Measurements from ENCODE around the gene MAGI2. TPM values are rescaled to one million over a fixed set of nuclear protein-coding genes. Genes with fewer than 3 reads are reported as not detected.

The MAGI2 gene
- total and polyA plus RNA-seq, 8 donors = 1.3 to 4.0 (median 2.0) TPM

DNA sequence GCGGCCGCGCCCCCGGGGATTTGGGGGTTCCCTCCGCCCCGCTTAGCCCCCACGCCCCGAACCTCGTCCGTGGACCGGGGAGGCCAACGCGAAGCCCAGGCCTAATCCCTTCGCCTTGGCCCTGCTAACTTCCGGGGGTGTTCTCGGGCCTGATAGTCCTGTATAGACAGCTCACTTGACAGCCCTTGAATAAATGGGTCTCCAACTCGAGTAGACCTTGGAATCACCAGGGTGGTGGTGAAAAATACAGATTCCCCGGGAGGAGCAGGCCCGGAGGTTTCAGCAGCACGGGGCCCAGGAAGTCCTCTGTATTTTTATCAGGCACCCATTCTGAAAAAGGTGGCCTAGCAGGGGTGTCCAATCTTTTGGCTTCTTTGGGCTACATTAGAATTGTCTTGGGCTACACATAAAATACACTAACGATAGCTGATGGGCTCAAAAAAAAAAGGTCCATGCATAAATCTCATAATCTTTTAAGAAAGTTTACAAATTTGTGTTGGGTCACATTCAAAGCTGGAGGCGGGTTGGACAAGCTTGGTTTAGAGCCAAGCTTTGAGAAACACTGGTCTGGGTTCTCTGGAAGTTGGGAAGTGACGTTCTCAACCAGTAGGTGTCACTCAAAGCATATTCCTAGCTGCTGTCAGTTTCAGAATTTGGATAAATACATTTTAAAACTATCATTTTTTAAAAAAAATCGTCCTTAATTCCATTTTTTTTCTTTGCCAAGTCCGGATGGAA is 1433.2 kb downstream of the MAGI2 start:
- intact Hi-C loops (cut with DNase I) = no loop called here
- FAIRE-seq = peak; percentile 98
- peak in 4 of 6 donors; percentile 40 to 71 (median 67) for DNase-seq

DNA sequence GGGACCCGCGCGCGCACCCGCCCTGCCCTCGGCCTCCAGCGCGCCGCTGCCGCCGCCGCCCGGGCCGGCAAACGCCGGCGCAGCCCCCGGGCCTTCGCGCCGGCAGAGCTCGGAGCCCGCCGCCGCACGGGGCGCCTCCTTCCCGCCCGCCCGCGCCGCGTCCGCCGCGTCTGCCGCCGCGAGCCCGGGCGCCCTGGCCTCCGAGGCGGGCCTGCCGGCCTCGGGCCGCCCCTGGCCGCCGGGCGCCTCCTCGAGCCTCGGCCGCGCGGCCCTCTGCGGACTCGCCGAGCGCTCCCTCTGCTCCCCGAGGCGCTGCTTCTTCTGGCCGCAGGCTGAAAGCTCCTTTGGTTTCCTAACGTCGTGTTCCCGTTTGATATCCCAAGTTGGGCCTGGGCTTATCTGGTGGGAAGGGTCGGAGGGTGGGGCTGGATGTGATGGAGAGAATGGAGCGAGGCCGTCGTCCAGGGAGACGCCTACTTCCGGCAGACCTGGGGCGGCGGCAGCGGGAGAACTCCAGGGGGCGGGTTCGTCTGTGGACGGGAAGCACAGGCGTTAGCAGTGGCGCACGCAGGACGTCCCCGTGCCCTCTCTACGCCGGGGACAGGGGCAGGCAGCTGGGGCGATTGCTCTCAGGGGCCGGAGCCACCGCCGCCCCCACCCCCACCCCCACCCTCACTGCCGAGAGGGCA is 1433.9 kb downstream of the MAGI2 start:
- 0 to 1% methylated on average over 45 to 88 of the region's 88 CpGs for WGBS, 2 donors
- peak overlapping the region; percentile 23 to 61 (median 46) for H3K4me3 ChIP-seq
- intact Hi-C loops (cut with DNase I) = no loop called here
- ATAC-seq (peak; percentile 95 to 98 (median 97)), FAIRE-seq (no peak), DNase-seq (peak; percentile 89 to 96 (median 90))
- TF ChIP-seq, protein P1, sequence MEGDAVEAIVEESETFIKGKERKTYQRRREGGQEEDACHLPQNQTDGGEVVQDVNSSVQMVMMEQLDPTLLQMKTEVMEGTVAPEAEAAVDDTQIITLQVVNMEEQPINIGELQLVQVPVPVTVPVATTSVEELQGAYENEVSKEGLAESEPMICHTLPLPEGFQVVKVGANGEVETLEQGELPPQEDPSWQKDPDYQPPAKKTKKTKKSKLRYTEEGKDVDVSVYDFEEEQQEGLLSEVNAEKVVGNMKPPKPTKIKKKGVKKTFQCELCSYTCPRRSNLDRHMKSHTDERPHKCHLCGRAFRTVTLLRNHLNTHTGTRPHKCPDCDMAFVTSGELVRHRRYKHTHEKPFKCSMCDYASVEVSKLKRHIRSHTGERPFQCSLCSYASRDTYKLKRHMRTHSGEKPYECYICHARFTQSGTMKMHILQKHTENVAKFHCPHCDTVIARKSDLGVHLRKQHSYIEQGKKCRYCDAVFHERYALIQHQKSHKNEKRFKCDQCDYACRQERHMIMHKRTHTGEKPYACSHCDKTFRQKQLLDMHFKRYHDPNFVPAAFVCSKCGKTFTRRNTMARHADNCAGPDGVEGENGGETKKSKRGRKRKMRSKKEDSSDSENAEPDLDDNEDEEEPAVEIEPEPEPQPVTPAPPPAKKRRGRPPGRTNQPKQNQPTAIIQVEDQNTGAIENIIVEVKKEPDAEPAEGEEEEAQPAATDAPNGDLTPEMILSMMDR (IDR thresholded peaks at IDR 0.05) = no peak
- no peaks in the 10 kb centered on the region for H3K9me3 ChIP-seq
- H3K27ac ChIP-seq = peak overlapping the region; percentile 93 to 97 (median 96)
- H3K27me3 ChIP-seq = no peaks in the 10 kb centered on the region
- no peaks in the 10 kb centered on the region for H3K36me3 ChIP-seq
- H3K4me1 ChIP-seq = peaks cover 5 to 9% (median 8%) of the 10 kb centered on the region in 3 donors

More for the DNA sequence above, 1433.2 kb downstream of the MAGI2 start:
- peak overlapping the region; percentile 93 to 97 (median 96) for H3K27ac ChIP-seq
- H3K9me3 ChIP-seq = no peaks in the 10 kb centered on the region
- H3K36me3 ChIP-seq = no peaks in the 10 kb centered on the region
- H3K4me1 ChIP-seq = peaks cover 5 to 9% (median 8%) of the 10 kb centered on the region in 3 donors
- peak overlapping the region; percentile 23 to 61 (median 46) for H3K4me3 ChIP-seq
- 1 to 2% methylated on average over 23 to 25 of the region's 25 CpGs for WGBS, 2 donors
- H3K27me3 ChIP-seq = no peaks in the 10 kb centered on the region
- ATAC-seq = peak; percentile 85 to 94 (median 86)
- TF ChIP-seq, protein P1 (IDR thresholded peaks at IDR 0.05) = peak in 3 of 4 donors; percentile 54 to 68 (median 58)

DNA sequence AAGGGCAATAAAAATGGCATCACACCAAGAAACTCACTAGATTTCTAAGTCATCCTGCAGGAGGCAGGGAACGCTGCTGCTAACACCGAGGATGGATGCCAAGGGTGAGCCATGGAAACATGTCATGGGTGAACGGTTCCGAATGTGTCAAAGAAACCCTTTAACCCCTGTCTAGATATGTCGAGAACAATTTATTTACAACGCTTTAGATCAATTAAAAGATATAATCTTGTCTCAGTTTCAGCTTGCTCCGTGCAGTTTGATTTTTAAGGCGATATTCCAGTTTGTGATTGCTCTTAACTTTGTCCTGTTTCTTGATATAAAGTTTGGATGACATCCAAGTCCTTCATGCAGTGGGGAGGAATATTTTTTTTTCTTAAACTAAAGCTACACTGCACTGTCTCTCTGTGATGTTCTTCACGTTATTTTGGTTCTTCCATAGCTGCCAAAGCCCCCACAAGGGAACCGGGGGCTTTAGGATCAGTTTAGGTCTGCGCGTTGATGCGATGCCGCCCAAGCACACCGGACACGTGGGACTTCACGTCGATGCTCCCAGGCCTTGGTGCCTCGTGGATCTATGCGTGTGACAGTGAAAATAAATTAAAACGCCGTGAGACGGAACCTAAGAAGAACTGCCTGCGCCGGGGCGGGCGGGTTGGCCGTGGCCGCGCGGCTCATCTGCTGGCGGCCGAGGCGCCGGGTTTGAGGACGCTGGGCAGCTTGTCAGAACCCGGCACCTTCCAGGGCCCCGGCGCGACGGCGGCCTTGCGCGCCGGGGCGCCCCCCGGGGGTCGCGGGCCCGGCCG is 1434.6 kb downstream of the MAGI2 start:
- no peaks in the 10 kb centered on the region for H3K36me3 ChIP-seq
- FAIRE-seq (peak; percentile 34), ATAC-seq (no peak), DNase-seq (peak; percentile 3 to 66 (median 31))
- H3K9me3 ChIP-seq = no peaks in the 10 kb centered on the region
- TF ChIP-seq, protein P1 (IDR thresholded peaks at IDR 0.05) = no peak
- H3K4me3 ChIP-seq = peak overlapping the region; percentile 11 to 54 (median 34)
- H3K27ac ChIP-seq = peak overlapping the region in 3 of 4 donors; percentile 60 to 67 (median 63)
- 6% methylated on average over 51 of the region's 51 CpGs for WGBS, 2 donors
- peaks cover 5 to 9% (median 8%) of the 10 kb centered on the region in 3 donors for H3K4me1 ChIP-seq
- intact Hi-C loops (cut with DNase I) = no loop called here
- H3K27me3 ChIP-seq = no peaks in the 10 kb centered on the region

DNA sequence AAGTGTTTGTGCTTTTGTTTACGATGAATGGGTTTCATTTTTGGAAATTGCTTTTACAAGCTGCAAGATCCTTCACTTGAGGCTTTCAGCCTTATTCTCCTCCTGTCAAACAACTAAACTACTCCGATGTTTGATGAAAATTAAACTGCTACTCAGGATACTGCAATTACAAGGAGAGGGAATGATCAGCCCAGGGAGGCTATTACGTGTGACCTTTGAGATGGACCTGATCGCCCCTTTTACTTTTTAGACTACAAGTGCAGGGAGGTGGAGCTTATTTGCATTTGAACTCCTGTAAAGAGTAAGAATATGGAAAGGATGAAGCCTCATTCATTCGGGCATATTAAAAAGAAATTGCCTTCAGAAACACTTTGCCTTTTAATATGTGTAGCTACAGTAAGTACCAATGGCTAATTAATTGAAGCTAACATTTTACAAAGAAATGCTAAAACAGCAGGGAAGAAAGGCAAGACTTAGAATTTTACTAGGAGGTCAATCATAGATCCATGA is 1435.8 kb downstream of the MAGI2 start:
- intact Hi-C loops (cut with DNase I) = no loop called here
- TF ChIP-seq, protein P1 (IDR thresholded peaks at IDR 0.05) = no peak
- Histone ChIP-seq H3K27ac (no peak overlapping the region), H3K27me3 (no peaks in the 10 kb centered on the region), H3K4me1 (peaks cover 5 to 9% (median 8%) of the 10 kb centered on the region in 3 donors), H3K9me3 (no peaks in the 10 kb centered on the region), H3K36me3 (no peaks in the 10 kb centered on the region), H3K4me3 (no peak overlapping the region)
- FAIRE-seq (no peak), DNase-seq (no peak), ATAC-seq (no peak)
- 84 to 89% methylated on average over 5 of the region's 5 CpGs for WGBS, 2 donors

Measured in pancreas (tissue), 10 donors.